WERI-Rb-1 (cell line): ENCODE data around the gene MTX3.

Source experiments
- DNase-seq: peaks from one replicate; pipeline ENCODE4 v3.0.0-alpha.2; 2020
- H3K27ac ChIP-seq: fragments of 250-450 bp; sonication (Bioruptor Pico); 2 replicates; pipeline ENCODE4 v1.5.1; 2020; ENCODE audit warnings: mild to moderate bottlenecking, moderate library complexity
- H3K27me3 ChIP-seq: fragments of 250-450 bp; sonication (Bioruptor Pico); 2 replicates; pipeline ENCODE4 v1.5.1; 2021; ENCODE audit warnings: mild to moderate bottlenecking, low read depth, moderate library complexity; ENCODE audit not compliant: insufficient read depth, severe bottlenecking
- H3K36me3 ChIP-seq: fragments of 250-450 bp; sonication (Bioruptor Pico); 2 replicates; pipeline ENCODE4 v1.5.1; 2020; ENCODE audit warnings: mild to moderate bottlenecking, moderate library complexity
- H3K4me3 ChIP-seq: 2 replicates; pipeline ENCODE4 v1.5.1; 2011; ENCODE audit warnings: low read depth, mild to moderate bottlenecking, control low read depth, low read length
- H3K9me3 ChIP-seq: fragments of 250-450 bp; sonication (Bioruptor Pico); 2 replicates; pipeline ENCODE4 v1.5.1; 2021; ENCODE audit warnings: mild to moderate bottlenecking, moderate library complexity; ENCODE audit not compliant: severe bottlenecking
- CTCF ChIP-seq: IDR thresholded peaks from 2 replicates; pipeline ENCODE4 v1.5.1; 2011; ENCODE audit warnings: low read depth, mild to moderate bottlenecking, control low read depth, inconsistent platforms, low read length

The MTX3 gene

GRCh38 chr5:79990598-79991507, at the start of gene MTX3:
Gene MTX3, minus strand, starts transcription at chr5:79991262. Its CDS starts 24 bp downstream, at chr5:79991238.
- Histone ChIP-seq H3K9me3 (no peaks in the 10 kb centered on the region), H3K4me3 (peak within 1 kb of the TSS; percentile 86), H3K27me3 (no peaks in the 10 kb centered on the region), H3K27ac (peak within 1 kb of the TSS; percentile 95), H3K36me3 (peaks cover 29% of the 10 kb centered on the region)
- no peak for TF ChIP-seq CTCF
- DNase-seq, result peak; percentile 96

- no peak for DNase-seq
- Histone ChIP-seq H3K4me3 (no peak overlapping the region), H3K27me3 (no peaks in the 10 kb centered on the region), H3K9me3 (no peaks in the 10 kb centered on the region), H3K27ac (no peak overlapping the region), H3K36me3 (no peaks in the 10 kb centered on the region)
- no peak for TF ChIP-seq CTCF
Measured at GRCh38 chr5:80039650-80040049, 48.6 kb upstream of the MTX3 start.

GRCh38 chr5:80037366-80037765, 46.3 kb upstream of the MTX3 start:
- no peak overlapping the region for H3K27ac ChIP-seq
- no peaks in the 10 kb centered on the region for H3K9me3 ChIP-seq
- no peak for TF ChIP-seq CTCF
- no peaks in the 10 kb centered on the region for H3K36me3 ChIP-seq
- no peaks in the 10 kb centered on the region for H3K27me3 ChIP-seq
- no peak for DNase-seq
- H3K4me3 ChIP-seq, result no peak overlapping the region

- no peak overlapping the region for H3K4me3 ChIP-seq
- no peaks in the 10 kb centered on the region for H3K9me3 ChIP-seq
- TF ChIP-seq CTCF, result no peak
- H3K36me3 ChIP-seq, result no peaks in the 10 kb centered on the region
- H3K27ac ChIP-seq, result no peak overlapping the region
- DNase-seq, result no peak
- no peaks in the 10 kb centered on the region for H3K27me3 ChIP-seq
Measured at GRCh38 chr5:80036615-80037014, 45.6 kb upstream of the MTX3 start.

GRCh38 chr5:80035839-80036238, 44.8 kb upstream of the MTX3 start:
- Histone ChIP-seq H3K4me3 (peak overlapping the region; percentile 49), H3K36me3 (no peaks in the 10 kb centered on the region), H3K9me3 (no peaks in the 10 kb centered on the region), H3K27ac (no peak overlapping the region), H3K27me3 (no peaks in the 10 kb centered on the region)
- TF ChIP-seq CTCF, result no peak
- no peak for DNase-seq
